GM12878 (cell line): ENCODE data around the gene IL1RAP. TPM values are rescaled to one million over a fixed set of nuclear protein-coding genes. Genes with fewer than 3 reads are reported as not detected.

Experiments used
- ATAC-seq: fragments of 200-7000 bp; cut with Tn5 transposase; 3 replicates; pipeline ENCODE4 v1.9.1; 2020; ENCODE audit warnings: mild to moderate bottlenecking, moderate library complexity
- BruUV-seq: library from RNA; stranded (reverse); fragments of 400-500 nt; replicated peaks from 2 replicates; lab custom pipeline; 2021; lab: Mats Ljungman, UMichigan
- CTCF ChIA-PET: fragments of 300-600 bp; sonication (Branson Sonifier 250); formaldehyde crosslinking; extraction: SDS; loops from one replicate; lab custom pipeline; 2021; ENCODE audit warnings: inconsistent platforms; lab: Yijun Ruan, JAX
- POLR2A ChIA-PET: fragments of 350-600 bp; formaldehyde crosslinking; extraction: SDS; loops from one replicate; lab custom pipeline; 2021; ENCODE audit warnings: inconsistent platforms; lab: Charles Lee
- RAD21 ChIA-PET: fragments of 300-600 bp; sonication (Branson Sonifier 250); formaldehyde crosslinking; loops from one replicate; lab custom pipeline; 2023; ENCODE audit warnings: antibody characterized with exemption; ENCODE audit not compliant: unreplicated experiment; lab: Charles Lee
- SMC1A ChIA-PET: fragments of 300-600 bp; sonication (Branson Sonifier 250); formaldehyde crosslinking; loops from one replicate; lab custom pipeline; 2023; ENCODE audit not compliant: unreplicated experiment, uncharacterized antibody; lab: Charles Lee
- DNase-seq: peaks from one replicate; pipeline ENCODE4 v3.0.0-alpha.2; 2011; ENCODE audit warnings: low read depth, low spot score
- FAIRE-seq: peaks from 3 replicates; lab custom pipeline; 2011; peaks lifted over from hg19 to GRCh38; lab: Jason Lieb, UNC
- H2AFZ ChIP-seq: 2 replicates; pipeline ENCODE4 v1.6.0; 2011; ENCODE audit warnings: low read depth, low read length, control low read depth; ENCODE audit not compliant: control insufficient read depth
- H3K27ac ChIP-seq: 2 replicates; pipeline ENCODE4 v1.5.1; 2011; ENCODE audit warnings: control low read depth; ENCODE audit not compliant: control insufficient read depth, insufficient read depth
- H3K27me3 ChIP-seq, 2 experiments: replicated peaks in 1 of 2; 2 replicates each; pipeline versions ENCODE4 v1.6.0 to v1.6.1; 2011; ENCODE audit warnings: low read length in 1 of 2; ENCODE audit not compliant: control insufficient read depth in 2 of 2, insufficient read depth in 2 of 2
- H3K36me3 ChIP-seq, 2 experiments: 2 replicates each; pipeline ENCODE4 v1.5.1; 2011; ENCODE audit warnings: low read length in 1 of 2; ENCODE audit not compliant: control insufficient read depth in 2 of 2, insufficient read depth in 2 of 2
- H3K4me1 ChIP-seq: 2 replicates; pipeline ENCODE4 v1.6.1; 2011; ENCODE audit warnings: mild to moderate bottlenecking, low read length, moderate library complexity, mixed read lengths; ENCODE audit not compliant: control insufficient read depth, insufficient read depth
- H3K4me2 ChIP-seq: 2 replicates; pipeline ENCODE4 v1.6.0; 2011; ENCODE audit warnings: control low read depth; ENCODE audit not compliant: control insufficient read depth, insufficient read depth
- H3K4me3 ChIP-seq: fragments of 200-600 bp; sonication (generic); 2 replicates; pipeline ENCODE4 v1.5.1; 2016
- H3K79me2 ChIP-seq: 2 replicates; pipeline ENCODE4 v1.6.0; 2011; ENCODE audit warnings: low read length; ENCODE audit not compliant: control insufficient read depth, insufficient read depth
- H3K9ac ChIP-seq: 2 replicates; pipeline ENCODE4 v1.8.0; 2011; ENCODE audit warnings: low read length, control low read depth, mixed read lengths; ENCODE audit not compliant: control insufficient read depth, insufficient read depth
- H3K9me3 ChIP-seq: replicated peaks from 3 replicates; pipeline ENCODE4 v1.5.1; 2011; ENCODE audit warnings: mild to moderate bottlenecking, low read length; ENCODE audit not compliant: control insufficient read depth, insufficient read depth
- H4K20me1 ChIP-seq: 2 replicates; pipeline ENCODE4 v1.6.0; 2011; ENCODE audit not compliant: control insufficient read depth, insufficient read depth
- CHD2 ChIP-seq: IDR thresholded peaks from 2 replicates; pipeline ENCODE4 v1.6.1; 2011; ENCODE audit warnings: low read depth, low read length, improper control_type of control experiment, borderline replicate concordance
- ETV6 ChIP-seq, 2 experiments: fragments of 450-650 bp in 1 of 2; IDR thresholded peaks in 1 of 2; conservative IDR thresholded peaks in 1 of 2; 2 replicates each; pipeline ENCODE4 v1.6.1; 2014; ENCODE audit warnings: antibody characterized with exemption in 1 of 2, borderline replicate concordance in 1 of 2, low read depth in 1 of 2, mild to moderate bottlenecking in 1 of 2, moderate library complexity in 1 of 2
- HDGF ChIP-seq: fragments of 450-650 bp; IDR thresholded peaks from 2 replicates; pipeline ENCODE4 v1.6.1; 2016; ENCODE audit warnings: antibody characterized with exemption
- NFYA ChIP-seq: IDR thresholded peaks from 2 replicates; pipeline ENCODE4 v1.6.1; 2011; ENCODE audit warnings: low read depth, mild to moderate bottlenecking, low read length, improper control_type of control experiment, borderline replicate concordance
- POLR2AphosphoS2 ChIP-seq: IDR thresholded peaks from 2 replicates; pipeline ENCODE4 v1.6.1; 2011; ENCODE audit warnings: low read depth, mild to moderate bottlenecking, low read length, improper control_type of control experiment, moderate library complexity
- RAD51 ChIP-seq: fragments of 450-650 bp; IDR thresholded peaks from 2 replicates; pipeline ENCODE4 v1.6.1; 2016; ENCODE audit warnings: moderate library complexity, mild to moderate bottlenecking, inconsistent platforms
- RELA ChIP-seq: fragments of 450-650 bp; IDR thresholded peaks from 2 replicates; pipeline ENCODE4 v1.8.0; 2014; ENCODE audit warnings: borderline replicate concordance; ENCODE audit not compliant: partially characterized antibody
- SP1 ChIP-seq: IDR thresholded peaks from one replicate; pipeline ENCODE4 v1.6.1; 2011; ENCODE audit warnings: low read depth, low read length
- TCF12 ChIP-seq: IDR thresholded peaks from 2 replicates; pipeline ENCODE4 v1.6.1; 2011; ENCODE audit warnings: low read depth, mild to moderate bottlenecking, low read length
- ZBED1 ChIP-seq: IDR thresholded peaks from 2 replicates; pipeline ENCODE4 v1.6.1; 2016; ENCODE audit warnings: borderline replicate concordance
- WGBS: methylation state at CpG from one replicate; pipeline ENCODE4 v1.1.6; 2016; ENCODE audit warnings: low lambda C conversion rate; ENCODE audit not compliant: insufficient replicate concordance, insufficient coverage; ENCODE audit errors: missing lambda C conversion rate; 5-methylcytosine and 5-hydroxymethylcytosine counted together
- in situ Hi-C: fragments of 300-500 bp; cut with MboI; formaldehyde crosslinking; loops from 9 replicates; pipeline ENCODE4 v1.14.3; 2018; ENCODE audit warnings: mixed read lengths
- intact Hi-C: fragments of 100-400 bp; cut with micrococcal nuclease; formaldehyde crosslinking; loops from one replicate; pipeline ENCODE4 v1.14.2; 2022; ENCODE audit not compliant: unreplicated experiment
- polyA plus RNA-seq, 11 experiments: library from polyadenylated mRNA; depleted of rRNA in 4 of 11; unstranded in 6 of 11; stranded (reverse) in 5 of 11; fragments of >200 nt; fragmentation: Nextera tagmentation in 4 of 11; fragmentation: Illumina TruSeq in 1 of 11; extraction: Ambion mirVana in 4 of 11; extraction: Trizol in 1 of 11; gene quantifications; 1 replicate in 1 of 11; 2 replicates in 10 of 11; pipeline versions ENCODE4 v1.2.1 to v1.2.3, GENCODE V29; 2011 to 2016; ENCODE audit warnings: inconsistent platforms in 2 of 11, missing spikeins in 2 of 11, low read depth in 1 of 11
- total RNA-seq, 4 experiments: library from RNA; depleted of rRNA in 3 of 4; stranded (reverse); fragments of >200 nt in 3 of 4; fragmentation: Illumina TruSeq in 1 of 4; extraction: Trizol in 1 of 4; gene quantifications; 2 replicates each; pipeline versions ENCODE4 v1.2.1 to v1.2.3, GENCODE V29; 2013 to 2021
- TF ChIP-seq, protein P1 (sequence below): IDR thresholded peaks from 2 replicates; pipeline ENCODE4 v1.6.1; 2011; ENCODE audit warnings: borderline replicate concordance, low read depth, mild to moderate bottlenecking, moderate library complexity, mixed read lengths, low read length; ENCODE audit not compliant: insufficient read depth; ENCODE audit errors: extremely low read length
- TF ChIP-seq, protein P2 (sequence below): IDR thresholded peaks from 2 replicates; pipeline ENCODE4 v1.6.1; 2012; ENCODE audit warnings: low read depth, low read length, improper control_type of control experiment
- TF ChIP-seq, protein P3 (sequence below): IDR thresholded peaks from 2 replicates; pipeline ENCODE4 v1.6.1; 2011; ENCODE audit warnings: low read depth, low read length, improper control_type of control experiment, borderline replicate concordance

IL1RAP gene
- total and polyA plus RNA-seq, 10 of the 15 experiments (the other 5 are each of a cell fraction or from before 2014, with no cell fraction given), result 0.17 to 1.0 (median 0.44) TPM; not detected in 1

DNA sequence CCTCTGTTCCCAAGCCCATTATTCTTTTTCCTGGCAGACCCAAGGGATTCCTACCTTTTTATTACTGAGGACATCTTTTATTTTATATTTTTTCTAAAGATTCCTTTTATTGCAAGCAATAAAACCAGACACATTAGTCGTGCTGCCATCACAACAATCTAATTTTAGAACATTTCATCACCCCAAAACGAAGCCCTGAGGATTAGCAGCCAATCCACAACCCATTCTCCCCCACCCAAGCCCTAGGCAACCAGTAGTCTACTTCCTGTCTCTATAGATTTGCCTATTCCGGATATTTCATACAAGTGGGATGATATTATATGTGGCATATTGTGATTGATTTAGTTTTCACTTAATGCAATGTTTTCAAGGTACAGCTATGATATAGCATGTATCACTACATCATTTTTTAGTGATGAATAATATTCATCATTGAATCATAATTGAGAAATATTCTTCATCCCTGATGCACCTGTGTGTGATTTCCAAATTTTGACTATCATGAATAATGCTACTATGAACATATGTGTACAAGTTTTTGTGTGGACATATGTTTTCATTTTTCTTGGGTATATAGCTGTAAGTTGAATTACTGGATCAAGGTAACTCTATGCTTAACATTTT, 65.7 kb downstream of the IL1RAP start:
- ChIA-PET SMC1A (no interaction called here), RAD21 (no interaction called here), CTCF (no interaction called here), POLR2A (no interaction called here)
- no TSS peak for BruUV-seq
- in situ Hi-C loops (no loop called here), intact Hi-C loops (no loop called here)
- H3K4me1 ChIP-seq, result no peaks in the 10 kb centered on the region
- no peaks in the 10 kb centered on the region for H3K9me3 ChIP-seq
- H3K79me2 ChIP-seq, result no peaks in the 10 kb centered on the region
- no peak overlapping the region for H3K9ac ChIP-seq
- H3K4me2 ChIP-seq, result no peak overlapping the region
- H3K4me3 ChIP-seq, result no peak overlapping the region
- H2AFZ ChIP-seq, result no peak overlapping the region
- no peaks in the 10 kb centered on the region for H3K27me3 ChIP-seq
- DNase-seq (no peak), FAIRE-seq (no peak), ATAC-seq (no peak)
- WGBS, result 15% methylated on average over 3 of the region's 3 CpGs
- no peaks in the 10 kb centered on the region for H3K36me3 ChIP-seq
- no peak for TF ChIP-seq ZBED1
- no peak for TF ChIP-seq TCF12
- no peak for TF ChIP-seq RAD51
- no peak for TF ChIP-seq NFYA
- no peak for TF ChIP-seq ETV6 (conservative IDR thresholded peaks at IDR 0.05 in 1 of 2, IDR thresholded peaks at IDR 0.05 in 1 of 2; ENCODE audit: borderline replicate concordance in 1 of 2, low read depth in 1 of 2)
- TF ChIP-seq POLR2AphosphoS2, result no peak
- TF ChIP-seq, protein P1, sequence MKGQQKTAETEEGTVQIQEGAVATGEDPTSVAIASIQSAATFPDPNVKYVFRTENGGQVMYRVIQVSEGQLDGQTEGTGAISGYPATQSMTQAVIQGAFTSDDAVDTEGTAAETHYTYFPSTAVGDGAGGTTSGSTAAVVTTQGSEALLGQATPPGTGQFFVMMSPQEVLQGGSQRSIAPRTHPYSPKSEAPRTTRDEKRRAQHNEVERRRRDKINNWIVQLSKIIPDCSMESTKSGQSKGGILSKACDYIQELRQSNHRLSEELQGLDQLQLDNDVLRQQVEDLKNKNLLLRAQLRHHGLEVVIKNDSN, result no peak
- TF ChIP-seq HDGF, result no peak
- no peak for TF ChIP-seq SP1
- TF ChIP-seq, protein P2, sequence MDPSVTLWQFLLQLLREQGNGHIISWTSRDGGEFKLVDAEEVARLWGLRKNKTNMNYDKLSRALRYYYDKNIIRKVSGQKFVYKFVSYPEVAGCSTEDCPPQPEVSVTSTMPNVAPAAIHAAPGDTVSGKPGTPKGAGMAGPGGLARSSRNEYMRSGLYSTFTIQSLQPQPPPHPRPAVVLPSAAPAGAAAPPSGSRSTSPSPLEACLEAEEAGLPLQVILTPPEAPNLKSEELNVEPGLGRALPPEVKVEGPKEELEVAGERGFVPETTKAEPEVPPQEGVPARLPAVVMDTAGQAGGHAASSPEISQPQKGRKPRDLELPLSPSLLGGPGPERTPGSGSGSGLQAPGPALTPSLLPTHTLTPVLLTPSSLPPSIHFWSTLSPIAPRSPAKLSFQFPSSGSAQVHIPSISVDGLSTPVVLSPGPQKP, result no peak
- TF ChIP-seq, protein P3, sequence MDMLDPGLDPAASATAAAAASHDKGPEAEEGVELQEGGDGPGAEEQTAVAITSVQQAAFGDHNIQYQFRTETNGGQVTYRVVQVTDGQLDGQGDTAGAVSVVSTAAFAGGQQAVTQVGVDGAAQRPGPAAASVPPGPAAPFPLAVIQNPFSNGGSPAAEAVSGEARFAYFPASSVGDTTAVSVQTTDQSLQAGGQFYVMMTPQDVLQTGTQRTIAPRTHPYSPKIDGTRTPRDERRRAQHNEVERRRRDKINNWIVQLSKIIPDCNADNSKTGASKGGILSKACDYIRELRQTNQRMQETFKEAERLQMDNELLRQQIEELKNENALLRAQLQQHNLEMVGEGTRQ, result no peak
- no peak for TF ChIP-seq RELA
- TF ChIP-seq CHD2, result no peak
- no peaks in the 10 kb centered on the region for H4K20me1 ChIP-seq
- no peak overlapping the region for H3K27ac ChIP-seq
